Spinal cord (tissue), 10 donors: ENCODE results near the gene CAMKK2. TPM values are rescaled to one million over a fixed set of nuclear protein-coding genes. Genes with fewer than 3 reads are reported as not detected.
"Not testable (repeated sequence)": the region's sequence is repeated elsewhere in the genome, so short reads cannot be mapped to it uniquely, and the experiment has no call there.

Source experiments
- DNase-seq, 6 donors: peaks; one replicate each; pipeline versions ENCODE4 v3.0.0 to v3.0.0-alpha.2; 2013 to 2015; ENCODE audit warnings: low spot score in 6 of 6, low read depth in 4 of 6
- H3K27ac ChIP-seq: one replicate; pipeline ENCODE4 v1.5.1; 2013; ENCODE audit warnings: low read depth, low read length, control low read depth
- H3K27me3 ChIP-seq: one replicate; pipeline ENCODE4 v1.6.1; 2013; ENCODE audit warnings: low read length; ENCODE audit not compliant: control insufficient read depth, insufficient read depth
- H3K36me3 ChIP-seq: one replicate; pipeline ENCODE4 v1.6.1; 2013; ENCODE audit warnings: low read length; ENCODE audit not compliant: control insufficient read depth, insufficient read depth
- H3K4me1 ChIP-seq: one replicate; pipeline ENCODE4 v1.6.1; 2013; ENCODE audit warnings: low read length; ENCODE audit not compliant: control insufficient read depth, insufficient read depth
- H3K4me3 ChIP-seq: one replicate; pipeline ENCODE4 v1.5.1; 2013; ENCODE audit warnings: low read depth, low read length, control low read depth
- H3K9me3 ChIP-seq: one replicate; pipeline ENCODE4 v1.6.1; 2013; ENCODE audit warnings: low read length; ENCODE audit not compliant: control insufficient read depth, insufficient read depth
- WGBS: methylation state at CpG from one replicate; pipeline ENCODE4 v1.1.5; 2013; ENCODE audit warnings: missing lambda C conversion rate; ENCODE audit not compliant: insufficient coverage; 5-methylcytosine and 5-hydroxymethylcytosine counted together
- polyA plus RNA-seq, 2 donors: library from polyadenylated mRNA; unstranded; fragments of 120-200 nt; gene quantifications; one replicate each; pipeline ENCODE4 v1.2.1, GENCODE V29; 2013; ENCODE audit not compliant: insufficient read length in 2 of 2
- total RNA-seq, 2 donors: library from RNA; depleted of rRNA in 1 of 2; stranded (reverse); fragments of 120-200 nt in 1 of 2; fragments of >200 nt in 1 of 2; gene quantifications; one replicate each; pipeline versions ENCODE4 v1.2.3 to v1.2.4, GENCODE V29; 2013 to 2014
- donor health status: healthy.

Gene CAMKK2
- total and polyA plus RNA-seq, 4 donors = 18.0 to 44.2 (median 31.3) TPM

GRCh38 chr12:121209624-121210572 is 86.6 kb downstream of the CAMKK2 start, which contains the start of gene P2RX4:
Gene P2RX4 (plus strand): TSS chr12:121210129. CDS start chr12:121210165, 36 bp downstream.
- Histone ChIP-seq H3K4me1 (peaks cover 21% of the 10 kb centered on the region), H3K9me3 (no peaks in the 10 kb centered on the region), H3K36me3 (peaks cover 7% of the 10 kb centered on the region), H3K4me3 (peak within 1 kb of the TSS; percentile 75), H3K27me3 (no peaks in the 10 kb centered on the region), H3K27ac (peak within 1 kb of the TSS; percentile 85)
- DNase-seq = peak; percentile 66 to 97 (median 78)
- WGBS = 2% methylated on average over 87 of the region's 97 CpGs

GRCh38 chr12:121209221-121209620 is 87.3 kb downstream of the CAMKK2 start:
- H3K27ac ChIP-seq = no peak overlapping the region

GRCh38 chr12:121208571-121208970 is 87.9 kb downstream of the CAMKK2 start:
- peaks cover 21% of the 10 kb centered on the region for H3K4me1 ChIP-seq
- H3K27me3 ChIP-seq, DNase-seq, H3K27ac ChIP-seq, H3K4me3 ChIP-seq, H3K36me3 ChIP-seq, H3K9me3 ChIP-seq: not testable (repeated sequence)
- WGBS = 97% methylated on average over 4 of the region's 10 CpGs

More at GRCh38 chr12:121209221-121209620, 87.3 kb downstream of the CAMKK2 start:
- no peak for DNase-seq
- peak overlapping the region; percentile 75 for H3K4me3 ChIP-seq
- peaks cover 21% of the 10 kb centered on the region for H3K4me1 ChIP-seq
- WGBS = 89% methylated on average over 13 of the region's 15 CpGs
- no peaks in the 10 kb centered on the region for H3K9me3 ChIP-seq
- peaks cover 7% of the 10 kb centered on the region for H3K36me3 ChIP-seq
- no peaks in the 10 kb centered on the region for H3K27me3 ChIP-seq

GRCh38 chr12:121205491-121205890 is 91.0 kb downstream of the CAMKK2 start:
- Histone ChIP-seq H3K27me3 (no peaks in the 10 kb centered on the region), H3K9me3 (no peaks in the 10 kb centered on the region), H3K36me3 (peaks cover 2% of the 10 kb centered on the region), H3K4me1 (peaks cover 12% of the 10 kb centered on the region), H3K4me3 (no peak overlapping the region), H3K27ac (no peak overlapping the region)
- no peak for DNase-seq
- no CpG with 5 or more reads among the region's 7 CpGs for WGBS

- H3K36me3 ChIP-seq = no peaks in the 10 kb centered on the region
- WGBS = 72% methylated on average over 7 of the region's 11 CpGs
- no peaks in the 10 kb centered on the region for H3K9me3 ChIP-seq
- H3K27me3 ChIP-seq = no peaks in the 10 kb centered on the region
- no peak overlapping the region for H3K27ac ChIP-seq
- DNase-seq = peak in 1 of 6 donors; percentile 16
- no peaks in the 10 kb centered on the region for H3K4me1 ChIP-seq
- H3K4me3 ChIP-seq = no peak overlapping the region
Measured at GRCh38 chr12:121203482-121203881, 93.0 kb downstream of the CAMKK2 start.

GRCh38 chr12:121202407-121203355 is 93.8 kb downstream of the CAMKK2 start:
- no peaks in the 10 kb centered on the region for H3K9me3 ChIP-seq
- no peaks in the 10 kb centered on the region for H3K36me3 ChIP-seq
- no peaks in the 10 kb centered on the region for H3K27me3 ChIP-seq
- WGBS = 78% methylated on average over 6 of the region's 14 CpGs
- peak in 3 of 6 donors; percentile 7 to 90 (median 40) for DNase-seq
- H3K27ac ChIP-seq = no peak overlapping the region
- H3K4me1 ChIP-seq = no peaks in the 10 kb centered on the region
- no peak overlapping the region for H3K4me3 ChIP-seq

- H3K27ac ChIP-seq, H3K27me3 ChIP-seq, H3K4me1 ChIP-seq, DNase-seq, H3K9me3 ChIP-seq, H3K36me3 ChIP-seq, H3K4me3 ChIP-seq: not testable (repeated sequence)
- WGBS = no CpG with 5 or more reads among the region's 6 CpGs
Measured at GRCh38 chr12:121201140-121201539, 95.4 kb downstream of the CAMKK2 start.

GRCh38 chr12:121198949-121199348 is 97.6 kb downstream of the CAMKK2 start:
- Histone ChIP-seq H3K4me1 (no peaks in the 10 kb centered on the region), H3K4me3 (no peak overlapping the region), H3K27me3 (no peaks in the 10 kb centered on the region), H3K36me3 (no peaks in the 10 kb centered on the region), H3K27ac (no peak overlapping the region), H3K9me3 (no peaks in the 10 kb centered on the region)
- no peak for DNase-seq
- WGBS = 90% methylated on average over 3 of the region's 7 CpGs

- no peak overlapping the region for H3K27ac ChIP-seq
- no peaks in the 10 kb centered on the region for H3K9me3 ChIP-seq
- H3K4me1 ChIP-seq = peaks cover 6% of the 10 kb centered on the region
- H3K4me3 ChIP-seq = no peak overlapping the region
- no peak for DNase-seq
- no peaks in the 10 kb centered on the region for H3K27me3 ChIP-seq
- no CpG with 5 or more reads among the region's 6 CpGs for WGBS
- no peaks in the 10 kb centered on the region for H3K36me3 ChIP-seq
Measured at GRCh38 chr12:121196902-121197301, 99.6 kb downstream of the CAMKK2 start.
